ENCODE data around the gene KISS1. TPM values are rescaled to one million over a fixed set of nuclear protein-coding genes. Genes with fewer than 3 reads are reported as not detected.

Gene KISS1
- total and polyA plus RNA-seq, 8 donors = 0.69 to 5.2 (median 4.0) TPM; not detected in 4

GRCh38 chr1:204192589-204193352 lies 3.5 kb downstream of the KISS1 start:
- ATAC-seq = no peak
- no peak for FAIRE-seq
- DNase-seq = no peak

GRCh38 chr1:204192046-204192445 lies 4.2 kb downstream of the KISS1 start:
- Histone ChIP-seq H3K4me3 (no peak overlapping the region), H3K36me3 (no peaks in the 10 kb centered on the region), H3K27ac (no peak overlapping the region), H3K27me3 (peaks cover 0 to 3% (median 0%) of the 10 kb centered on the region in 4 donors), H3K4me1 (no peaks in the 10 kb centered on the region), H3K9me3 (no peaks in the 10 kb centered on the region)
- 73 to 93% methylated on average over 2 of the region's 2 CpGs for WGBS, 2 donors
- DNase-seq = no peak
- no peak for TF ChIP-seq CTCF (IDR thresholded peaks at IDR 0.05)
- FAIRE-seq = no peak
- ATAC-seq = no peak
- intact Hi-C loops (cut with DNase I) = no loop called here

More at GRCh38 chr1:204192589-204193352, 3.5 kb downstream of the KISS1 start:
- Histone ChIP-seq H3K27me3 (no peaks in the 10 kb centered on the region), H3K4me1 (no peaks in the 10 kb centered on the region), H3K27ac (no peak overlapping the region), H3K9me3 (no peaks in the 10 kb centered on the region), H3K36me3 (no peaks in the 10 kb centered on the region), H3K4me3 (no peak overlapping the region)
- 81 to 96% methylated on average over 3 of the region's 3 CpGs for WGBS, 2 donors
- intact Hi-C loops (cut with DNase I) = no loop called here
- no peak for TF ChIP-seq CTCF (IDR thresholded peaks at IDR 0.05)

GRCh38 chr1:204191456-204191855 lies 4.8 kb downstream of the KISS1 start:
- Histone ChIP-seq H3K27ac (no peak overlapping the region), H3K36me3 (no peaks in the 10 kb centered on the region), H3K27me3 (peaks cover 0 to 3% (median 0%) of the 10 kb centered on the region in 4 donors), H3K9me3 (no peaks in the 10 kb centered on the region), H3K4me3 (no peak overlapping the region), H3K4me1 (no peaks in the 10 kb centered on the region)
- WGBS, 2 donors = 74 to 84% methylated on average over 7 of the region's 7 CpGs
- no peak for DNase-seq
- ATAC-seq = no peak
- intact Hi-C loops (cut with DNase I) = no loop called here
- TF ChIP-seq CTCF (IDR thresholded peaks at IDR 0.05) = no peak
- FAIRE-seq = no peak

- H3K27me3 ChIP-seq = peaks cover 0 to 3% (median 0%) of the 10 kb centered on the region in 4 donors
These were observed 5.8 kb downstream of the KISS1 start for GRCh38 chr1:204190212-204191211.

More at GRCh38 chr1:204190212-204191211, 5.8 kb downstream of the KISS1 start:
- Histone ChIP-seq H3K36me3 (no peaks in the 10 kb centered on the region), H3K4me3 (peak overlapping the region in 2 of 4 donors; percentile 18 to 23), H3K27ac (no peak overlapping the region), H3K4me1 (no peaks in the 10 kb centered on the region), H3K9me3 (no peaks in the 10 kb centered on the region)
- FAIRE-seq (no peak), DNase-seq (peak in 2 of 6 donors; percentile 63 to 69), ATAC-seq (peak; percentile 40 to 77 (median 62))
- 19% methylated on average over 38 to 44 of the region's 44 CpGs for WGBS, 2 donors
- intact Hi-C loops (cut with DNase I) = no loop called here
- no peak for TF ChIP-seq CTCF (IDR thresholded peaks at IDR 0.05)

Data from pancreas (tissue), 10 donors.